Fibroblast of pulmonary artery (primary cell): ENCODE results near the gene CALB2.
A peak's percentile ranks its signal among the peaks of the same experiment; 100 is the strongest.

Experiments
- DNase-seq: peaks from one replicate; pipeline ENCODE4 v3.0.0-alpha.2; 2010; ENCODE audit warnings: low read depth
- H3K4me3 ChIP-seq: replicated peaks from 2 replicates; pipeline ENCODE4 v1.5.1; 2011; ENCODE audit warnings: low read depth, mild to moderate bottlenecking, control low read depth, low read length, moderate library complexity
- TF ChIP-seq, protein P1 (sequence below): IDR thresholded peaks from 2 replicates; pipeline ENCODE4 v1.5.1; 2011; ENCODE audit warnings: mild to moderate bottlenecking, control low read depth, low read length, inconsistent platforms; ENCODE audit errors: missing control alignments

CALB2 gene

GRCh38 chr16:71402674-71403073, 44.2 kb downstream of the CALB2 start:
- DNase-seq, result no peak
- H3K4me3 ChIP-seq, result no peak overlapping the region
- TF ChIP-seq, protein P1, sequence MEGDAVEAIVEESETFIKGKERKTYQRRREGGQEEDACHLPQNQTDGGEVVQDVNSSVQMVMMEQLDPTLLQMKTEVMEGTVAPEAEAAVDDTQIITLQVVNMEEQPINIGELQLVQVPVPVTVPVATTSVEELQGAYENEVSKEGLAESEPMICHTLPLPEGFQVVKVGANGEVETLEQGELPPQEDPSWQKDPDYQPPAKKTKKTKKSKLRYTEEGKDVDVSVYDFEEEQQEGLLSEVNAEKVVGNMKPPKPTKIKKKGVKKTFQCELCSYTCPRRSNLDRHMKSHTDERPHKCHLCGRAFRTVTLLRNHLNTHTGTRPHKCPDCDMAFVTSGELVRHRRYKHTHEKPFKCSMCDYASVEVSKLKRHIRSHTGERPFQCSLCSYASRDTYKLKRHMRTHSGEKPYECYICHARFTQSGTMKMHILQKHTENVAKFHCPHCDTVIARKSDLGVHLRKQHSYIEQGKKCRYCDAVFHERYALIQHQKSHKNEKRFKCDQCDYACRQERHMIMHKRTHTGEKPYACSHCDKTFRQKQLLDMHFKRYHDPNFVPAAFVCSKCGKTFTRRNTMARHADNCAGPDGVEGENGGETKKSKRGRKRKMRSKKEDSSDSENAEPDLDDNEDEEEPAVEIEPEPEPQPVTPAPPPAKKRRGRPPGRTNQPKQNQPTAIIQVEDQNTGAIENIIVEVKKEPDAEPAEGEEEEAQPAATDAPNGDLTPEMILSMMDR, result no peak

DNA sequence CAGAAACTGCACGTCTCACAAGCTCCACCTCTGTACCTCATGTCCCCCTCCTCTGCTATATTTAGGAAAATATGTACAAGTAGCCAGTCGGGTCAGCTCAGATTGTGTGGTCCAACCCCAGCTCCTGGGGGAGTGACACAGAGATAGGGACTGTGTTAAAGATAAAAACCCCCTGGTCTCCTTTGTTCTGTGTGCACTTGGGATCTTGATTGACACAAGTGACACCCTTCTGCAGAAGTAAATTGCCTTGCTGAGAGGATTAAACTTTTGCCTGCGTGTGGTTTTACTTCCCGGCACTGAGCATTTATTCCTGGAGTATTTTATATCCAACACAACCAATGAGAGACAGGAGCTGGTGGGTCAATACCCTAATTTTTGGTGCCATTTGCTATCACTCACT, 45.8 kb downstream of the CALB2 start:
- H3K4me3 ChIP-seq, result no peak overlapping the region
- no peak for DNase-seq
- TF ChIP-seq, protein P1, result no peak

DNA sequence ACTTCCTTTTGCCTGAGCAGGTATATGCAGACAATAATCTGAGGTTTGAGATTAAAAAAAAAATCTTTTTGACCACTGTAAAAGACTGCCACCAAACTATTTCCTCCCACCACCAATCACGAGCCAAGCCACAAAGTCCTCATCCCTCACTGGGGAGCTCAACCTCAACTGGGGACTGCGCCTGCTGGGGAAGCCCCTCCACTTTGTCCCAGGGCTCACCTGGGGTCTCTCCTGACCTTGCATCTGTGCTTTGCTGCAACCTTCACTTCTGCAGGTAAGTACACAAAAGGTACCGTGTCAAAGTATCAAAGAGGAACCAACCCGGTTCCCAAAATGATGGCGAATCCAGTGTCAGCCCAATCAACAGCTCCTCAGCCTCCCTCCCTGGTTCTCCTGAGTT, 47.8 kb downstream of the CALB2 start:
- no peak for DNase-seq
- H3K4me3 ChIP-seq, result no peak overlapping the region
- TF ChIP-seq, protein P1, result no peak

- no peak for DNase-seq
- H3K4me3 ChIP-seq, result no peak overlapping the region
- TF ChIP-seq, protein P1, result no peak
Measured at GRCh38 chr16:71406724-71407123, 48.2 kb downstream of the CALB2 start.

DNA sequence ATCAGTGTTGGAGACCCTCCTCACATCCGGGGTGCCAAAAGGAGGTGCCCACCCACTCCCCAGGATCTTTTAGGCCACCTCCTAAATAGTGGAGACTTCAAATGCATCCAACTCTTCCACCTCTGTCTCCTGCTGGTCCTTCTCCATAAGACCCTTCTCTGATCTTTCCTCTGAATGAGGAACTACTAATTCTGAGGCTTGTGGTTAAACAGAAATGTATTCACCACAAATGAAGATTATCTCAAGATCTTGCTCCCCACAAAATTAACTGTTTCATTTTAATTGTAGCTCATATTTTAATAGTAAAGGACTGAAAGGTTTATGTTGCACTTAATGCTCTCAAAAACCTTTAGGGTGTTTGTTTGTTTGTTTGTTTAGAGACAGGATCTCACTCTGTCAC, 49.2 kb downstream of the CALB2 start:
- H3K4me3 ChIP-seq, result no peak overlapping the region
- DNase-seq, result no peak
- TF ChIP-seq, protein P1, result no peak

DNA sequence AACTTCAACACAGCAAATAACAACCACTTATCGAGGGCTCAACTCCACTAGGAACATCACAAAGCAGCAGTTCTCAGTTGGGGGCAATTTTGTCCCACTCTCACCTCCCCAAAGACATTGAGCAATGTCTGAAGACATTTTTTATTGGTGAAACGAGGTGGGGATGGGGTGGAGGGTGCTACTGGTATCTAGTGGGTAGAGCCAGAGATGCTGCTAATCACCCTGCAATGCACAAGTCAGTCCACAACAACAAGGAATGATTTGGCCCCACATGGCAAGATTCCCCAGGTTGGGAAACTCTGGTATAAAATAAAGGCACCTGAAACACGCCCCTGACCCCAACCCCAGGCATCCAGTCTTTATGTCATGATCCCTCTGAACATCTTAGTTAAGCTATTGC, 50.0 kb downstream of the CALB2 start:
- no peak overlapping the region for H3K4me3 ChIP-seq
- DNase-seq, result no peak
- TF ChIP-seq, protein P1, result no peak

- TF ChIP-seq, protein P1, result no peak
- no peak overlapping the region for H3K4me3 ChIP-seq
- peak; percentile 16 for DNase-seq
Measured at GRCh38 chr16:71409011-71409775, 50.7 kb downstream of the CALB2 start.
